BLaER1 treated with 17β-estradiol and CSF1 and Interleukin-3, amounts not matched to agents 10 nM and 100 nM (cell line): ENCODE data around the gene PPP1R3A.
"Not testable (repeated sequence)": the region's sequence is repeated elsewhere in the genome, so short reads cannot be mapped to it uniquely, and the experiment has no call there.

Experiments
- H3K27ac ChIP-seq, 11 experiments: shearing (Covaris generic); formaldehyde crosslinking; 2 replicates each; pipeline ENCODE4 v1.8.1; 2022
- H3K27me3 ChIP-seq, 11 experiments: shearing (Covaris generic); formaldehyde crosslinking; 2 replicates each; pipeline ENCODE4 v1.8.1; 2022
- H3K36me3 ChIP-seq, 11 experiments: shearing (Covaris generic); formaldehyde crosslinking; 2 replicates each; pipeline ENCODE4 v1.8.1; 2022
- H3K4me1 ChIP-seq, 10 experiments: shearing (Covaris generic); formaldehyde crosslinking; 2 replicates each; pipeline ENCODE4 v1.8.1; 2022
- H3K4me2 ChIP-seq, 11 experiments: shearing (Covaris generic); formaldehyde crosslinking; 2 replicates each; pipeline ENCODE4 v1.8.1; 2022
- H3K4me3 ChIP-seq, 10 experiments: shearing (Covaris generic); formaldehyde crosslinking; 2 replicates each; pipeline ENCODE4 v1.8.1; 2022
- H3K9ac ChIP-seq, 11 experiments: shearing (Covaris generic); formaldehyde crosslinking; 2 replicates each; pipeline ENCODE4 v1.8.1; 2022
- H3K9me3 ChIP-seq, 11 experiments: shearing (Covaris generic); formaldehyde crosslinking; replicated peaks in 1 of 11; 2 replicates each; pipeline ENCODE4 v1.8.1; 2022
- H4K20me1 ChIP-seq, 11 experiments: shearing (Covaris generic); formaldehyde crosslinking; 2 replicates each; pipeline ENCODE4 v1.8.1; 2022
- Cebpa-rat ChIP-seq, 11 experiments: shearing (Covaris generic); IDR thresholded peaks; 2 replicates each; pipeline ENCODE4 v1.8.1; 2022

The PPP1R3A gene

GRCh38 chr7:113918946-113919345, at the start of gene PPP1R3A:
PPP1R3A (minus strand) TSS chr7:113919009; CDS start chr7:113918996, 13 bp downstream.
- H3K36me3 ChIP-seq, result no peaks in the 10 kb centered on the region
- H3K9ac ChIP-seq, result no peak within 1 kb of the TSS
- H3K27ac ChIP-seq, result no peak within 1 kb of the TSS
- H3K9me3 ChIP-seq, result no peaks in the 10 kb centered on the region
- no peaks in the 10 kb centered on the region for H3K4me1 ChIP-seq
- H3K4me2 ChIP-seq, result no peak within 1 kb of the TSS
- no peaks in the 10 kb centered on the region for H4K20me1 ChIP-seq
- no peaks in the 10 kb centered on the region for H3K27me3 ChIP-seq
- no peak for TF ChIP-seq Cebpa-rat (IDR thresholded peaks at IDR 0.05)
- H3K4me3 ChIP-seq, result no peak within 1 kb of the TSS

GRCh38 chr7:113963356-113963755, 44.5 kb upstream of the PPP1R3A start:
- Histone ChIP-seq H3K4me1 (no peaks in the 10 kb centered on the region), H3K9me3 (peaks cover 13 to 19% (median 16%) of the 10 kb centered on the region in 11 experiments), H3K36me3 (no peaks in the 10 kb centered on the region), H3K27ac (no peak overlapping the region), H3K4me3 (no peak overlapping the region), H3K27me3 (no peaks in the 10 kb centered on the region), H3K4me2 (no peak overlapping the region), H3K9ac (no peak overlapping the region), H4K20me1 (no peaks in the 10 kb centered on the region)
- TF ChIP-seq Cebpa-rat (IDR thresholded peaks at IDR 0.05), result no peak

DNA sequence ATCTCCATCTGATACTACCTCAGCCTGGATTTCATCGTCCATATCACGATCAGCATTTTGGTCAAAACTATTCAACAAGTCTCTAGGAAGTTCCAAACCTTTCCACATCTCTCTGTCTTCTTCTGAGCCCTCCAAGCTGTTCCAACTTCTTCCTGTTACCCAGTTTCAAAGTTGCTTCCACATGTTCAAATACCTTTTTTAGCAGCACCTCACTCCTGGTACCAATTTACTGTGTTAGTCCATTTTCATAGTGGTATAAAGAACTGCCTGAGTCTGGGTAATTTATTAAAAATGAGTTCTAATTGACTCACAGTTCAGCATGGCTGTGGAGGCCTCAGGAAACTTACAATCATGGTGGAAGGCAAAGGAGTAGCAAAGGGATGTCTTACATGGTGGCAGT, 41.1 kb upstream of the PPP1R3A start:
- peaks cover 23 to 50% (median 41%) of the 10 kb centered on the region in 11 experiments for H3K9me3 ChIP-seq
- no peak for TF ChIP-seq Cebpa-rat (IDR thresholded peaks at IDR 0.05)

DNA sequence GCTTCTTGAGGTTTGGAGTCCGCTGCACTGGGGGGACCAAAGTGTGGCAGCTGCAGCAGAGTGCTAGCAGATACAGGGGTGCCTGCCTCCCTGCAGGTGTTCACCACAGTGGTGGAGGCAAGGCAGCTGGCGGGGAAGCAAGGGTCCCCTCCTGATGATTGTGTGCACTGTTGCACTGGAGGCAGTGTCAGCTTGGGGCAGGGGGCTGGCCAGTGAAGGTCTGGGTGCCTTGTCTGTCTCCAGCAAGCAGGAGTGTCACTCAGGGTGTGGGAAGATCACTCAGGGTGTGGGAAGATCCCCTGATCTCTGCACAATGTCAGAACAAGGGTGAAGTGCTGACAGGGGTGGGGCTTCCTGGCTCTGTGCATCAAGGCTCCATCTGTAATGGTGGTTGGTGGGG, 36.3 kb upstream of the PPP1R3A start:
- H4K20me1 ChIP-seq, result no peaks in the 10 kb centered on the region
- no peak overlapping the region for H3K9ac ChIP-seq
- H3K4me3 ChIP-seq, result no peak overlapping the region
- no peak for TF ChIP-seq Cebpa-rat (IDR thresholded peaks at IDR 0.05)
- H3K27ac ChIP-seq, result no peak overlapping the region
- H3K4me1 ChIP-seq, result no peaks in the 10 kb centered on the region
- H3K36me3 ChIP-seq, result no peaks in the 10 kb centered on the region
- peaks cover 41 to 73% (median 62%) of the 10 kb centered on the region in 11 experiments for H3K9me3 ChIP-seq
- no peak overlapping the region for H3K4me2 ChIP-seq
- no peaks in the 10 kb centered on the region for H3K27me3 ChIP-seq

More for the DNA sequence above, 41.1 kb upstream of the PPP1R3A start:
- Histone ChIP-seq H3K4me3 (no peak overlapping the region), H3K27me3 (no peaks in the 10 kb centered on the region), H3K4me2 (no peak overlapping the region), H3K27ac (no peak overlapping the region), H3K9ac (no peak overlapping the region), H3K36me3 (no peaks in the 10 kb centered on the region), H4K20me1 (no peaks in the 10 kb centered on the region), H3K4me1 (no peaks in the 10 kb centered on the region)

- Histone ChIP-seq H3K27me3 (no peaks in the 10 kb centered on the region), H3K4me1 (no peaks in the 10 kb centered on the region), H3K4me3 (no peak overlapping the region), H4K20me1 (no peaks in the 10 kb centered on the region), H3K9me3 (peaks cover 26 to 58% (median 47%) of the 10 kb centered on the region in 11 experiments), H3K36me3 (no peaks in the 10 kb centered on the region), H3K4me2 (no peak overlapping the region), H3K9ac (no peak overlapping the region), H3K27ac (no peak overlapping the region)
- TF ChIP-seq Cebpa-rat (IDR thresholded peaks at IDR 0.05), result no peak
Measured at GRCh38 chr7:113953553-113953952, 34.7 kb upstream of the PPP1R3A start.

DNA sequence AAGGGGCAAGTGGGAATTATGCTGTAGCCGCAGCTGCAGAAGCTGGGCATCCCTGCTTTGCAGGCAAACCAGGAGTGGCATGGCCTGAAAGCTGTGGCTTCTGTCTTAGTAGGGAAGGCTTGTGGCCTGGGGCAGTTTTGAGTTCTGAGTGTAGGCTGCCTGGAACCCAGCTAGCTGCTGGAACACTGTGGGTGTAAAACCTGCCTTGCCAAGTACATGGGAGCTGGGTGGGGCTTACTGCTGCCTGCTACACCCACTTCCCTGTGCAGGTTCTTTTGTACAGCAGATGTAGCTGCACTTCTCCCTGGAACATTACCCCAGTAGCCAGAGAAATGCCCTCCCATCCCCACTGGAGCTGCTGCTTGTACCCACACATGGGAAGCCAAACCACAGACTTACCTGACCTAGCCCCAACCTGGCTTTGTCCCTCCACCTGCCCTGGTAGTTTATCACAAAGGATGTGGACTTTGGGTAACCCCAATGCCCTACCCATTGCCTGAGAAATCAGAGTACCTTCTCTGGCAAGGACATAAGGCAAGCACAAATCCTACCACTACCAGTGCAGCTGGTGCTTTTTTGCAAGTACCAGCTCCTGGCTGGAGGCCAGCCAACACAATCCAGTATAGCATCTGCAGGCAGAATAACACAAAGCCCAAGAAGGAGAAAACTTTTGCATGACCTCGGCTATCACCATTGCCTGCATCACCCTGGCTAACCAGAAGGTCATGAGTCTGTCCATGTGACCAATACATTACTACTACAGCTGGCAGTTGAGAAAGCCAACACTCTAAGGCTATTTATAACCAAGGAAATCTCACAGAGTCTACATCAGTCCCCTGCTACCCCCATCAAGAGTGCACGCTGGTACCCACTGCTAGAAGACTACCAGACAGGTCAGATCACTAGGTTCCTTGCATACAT, 26.5 kb upstream of the PPP1R3A start:
- Histone ChIP-seq H3K9me3 (peaks cover 0 to 4% (median 0%) of the 10 kb centered on the region in 11 experiments; a peak in 1 of 22 replicates), H3K36me3 (no peaks in the 10 kb centered on the region)
- TF ChIP-seq Cebpa-rat (IDR thresholded peaks at IDR 0.05), result no peak

GRCh38 chr7:113936982-113937381, 18.2 kb upstream of the PPP1R3A start:
- H3K9me3 ChIP-seq, result peaks cover 5 to 30% (median 25%) of the 10 kb centered on the region in 11 experiments
- no peak overlapping the region for H3K4me2 ChIP-seq
- TF ChIP-seq Cebpa-rat (IDR thresholded peaks at IDR 0.05), result no peak
- H3K4me3 ChIP-seq, result no peak overlapping the region
- no peak overlapping the region for H3K9ac ChIP-seq
- no peak overlapping the region for H3K27ac ChIP-seq
- no peaks in the 10 kb centered on the region for H3K4me1 ChIP-seq
- H3K36me3 ChIP-seq, result no peaks in the 10 kb centered on the region
- no peaks in the 10 kb centered on the region for H4K20me1 ChIP-seq
- H3K27me3 ChIP-seq, result no peaks in the 10 kb centered on the region

More for the DNA sequence above, 26.5 kb upstream of the PPP1R3A start:
- no peaks in the 10 kb centered on the region for H3K27me3 ChIP-seq
- H3K4me2 ChIP-seq, result no peak overlapping the region
- H3K4me3 ChIP-seq, result no peak overlapping the region
- no peak overlapping the region for H3K9ac ChIP-seq
- H4K20me1 ChIP-seq, result no peaks in the 10 kb centered on the region
- H3K27ac ChIP-seq, result no peak overlapping the region
- H3K4me1 ChIP-seq, result no peaks in the 10 kb centered on the region

DNA sequence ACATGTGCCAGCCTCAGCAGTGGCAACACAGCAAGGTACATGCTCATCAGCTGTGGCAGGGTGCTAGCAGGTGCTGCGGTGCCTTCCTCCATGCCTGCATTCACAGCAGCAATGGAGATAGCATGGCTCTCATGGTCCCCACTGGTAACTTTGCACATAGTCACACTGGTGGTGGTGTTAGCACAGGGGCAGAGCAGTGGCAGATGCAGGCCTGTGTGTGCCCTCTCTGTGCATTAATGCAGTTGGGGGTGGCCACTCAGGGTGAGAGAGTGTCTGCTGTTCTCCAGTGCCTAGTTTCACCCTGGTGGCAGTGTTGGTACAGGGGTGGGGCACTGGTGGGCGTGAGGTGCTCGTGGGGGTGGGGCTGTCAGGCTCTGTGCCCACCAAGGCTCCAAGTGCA, 17.7 kb upstream of the PPP1R3A start:
- Histone ChIP-seq H3K27ac (no peak overlapping the region), H3K9ac (no peak overlapping the region), H3K27me3 (no peaks in the 10 kb centered on the region), H3K36me3 (no peaks in the 10 kb centered on the region), H3K9me3 (peaks cover 10 to 35% (median 30%) of the 10 kb centered on the region in 11 experiments), H3K4me1 (no peaks in the 10 kb centered on the region), H4K20me1 (no peaks in the 10 kb centered on the region), H3K4me3 (no peak overlapping the region), H3K4me2 (no peak overlapping the region)
- TF ChIP-seq Cebpa-rat (IDR thresholded peaks at IDR 0.05), result no peak

- H3K4me1 ChIP-seq, H3K4me2 ChIP-seq, H3K27me3 ChIP-seq, H3K27ac ChIP-seq, H4K20me1 ChIP-seq, H3K9ac ChIP-seq, H3K4me3 ChIP-seq, H3K36me3 ChIP-seq: not testable (repeated sequence)
- H3K9me3 ChIP-seq, result peaks cover 11 to 41% (median 26%) of the 10 kb centered on the region in 11 experiments; a peak in 21 of 22 replicates
Measured at GRCh38 chr7:113929389-113929788, 10.6 kb upstream of the PPP1R3A start.

DNA sequence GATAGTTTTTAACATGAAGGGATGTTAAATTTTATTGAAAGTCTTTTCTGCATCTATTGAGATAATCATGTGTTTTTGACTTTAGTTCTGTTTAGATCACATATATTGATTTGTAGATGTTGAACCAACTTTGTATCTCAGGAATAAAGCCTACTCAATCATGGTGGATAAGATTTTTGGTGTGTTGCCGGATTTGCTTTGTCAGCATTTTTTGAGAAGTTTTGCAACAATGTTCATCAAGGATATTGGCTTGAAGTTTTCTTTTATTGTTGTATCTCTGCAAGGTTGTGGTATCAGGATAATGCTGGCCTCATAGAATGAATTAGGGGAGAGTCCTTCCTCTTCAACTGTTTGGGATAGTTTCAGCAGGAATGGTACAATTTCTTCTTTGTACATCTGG, 9.3 kb upstream of the PPP1R3A start:
- Histone ChIP-seq H3K27me3 (no peaks in the 10 kb centered on the region), H3K27ac (no peak overlapping the region), H3K9me3 (peaks cover 11 to 28% (median 15%) of the 10 kb centered on the region in 11 experiments; a peak in 21 of 22 replicates), H3K36me3 (no peaks in the 10 kb centered on the region), H3K4me1 (no peaks in the 10 kb centered on the region), H3K4me2 (no peak overlapping the region), H3K4me3 (no peak overlapping the region), H3K9ac (no peak overlapping the region), H4K20me1 (no peaks in the 10 kb centered on the region)
- no peak for TF ChIP-seq Cebpa-rat (IDR thresholded peaks at IDR 0.05)
